Measurements from ENCODE around the gene PHLPP1.

DNA sequence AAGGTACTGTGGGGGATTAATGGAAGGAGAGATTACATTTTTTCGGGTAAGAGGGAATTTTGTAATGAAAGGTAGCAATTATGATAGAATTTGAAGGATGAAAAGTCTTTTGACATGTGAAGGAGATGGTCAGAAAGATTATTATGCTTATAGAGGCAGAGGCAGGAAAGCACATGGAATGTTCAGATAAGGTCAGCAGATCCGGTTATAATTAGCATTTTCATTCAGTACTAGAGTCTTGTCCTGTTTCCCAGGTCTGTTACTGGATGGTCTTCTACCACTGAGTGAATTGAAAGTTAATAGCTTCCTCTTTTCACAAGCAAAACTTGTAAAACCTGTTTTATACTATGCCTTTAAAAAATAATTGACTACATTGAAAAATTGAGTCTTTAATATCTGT, 116.9 kb downstream of the PHLPP1 start:
- TF ChIP-seq POLR2AphosphoS5 (IDR thresholded peaks at IDR 0.05; ENCODE audit: borderline replicate concordance, low read depth, low read length) (no peak), EZH2 (IDR thresholded peaks at IDR 0.05) (no peak)
